Measurements from ENCODE around the gene EEF2KMT.
"Not testable (repeated sequence)": the region's sequence is repeated elsewhere in the genome, so short reads cannot be mapped to it uniquely, and the experiment has no call there.

The EEF2KMT gene

GRCh38 chr16:5084802-5085201 is 12.8 kb downstream of the EEF2KMT start:
- DNase-seq (ENCODE audit: low read depth), result peak; percentile 59

GRCh38 chr16:5084099-5084731 is 13.4 kb downstream of the EEF2KMT start:
- DNase-seq (ENCODE audit: low read depth); H3K4me3 ChIP-seq (ENCODE audit: low read length): not testable (repeated sequence)

More at GRCh38 chr16:5084802-5085201, 12.8 kb downstream of the EEF2KMT start:
- TF ChIP-seq CTCF (IDR thresholded peaks at IDR 0.05; ENCODE audit: insufficient read depth, low read depth, low read length, missing control alignments), result peak; percentile 66
- H3K4me3 ChIP-seq (ENCODE audit: low read length), result not testable (repeated sequence)

- not testable (repeated sequence) for DNase-seq (ENCODE audit: low read depth); H3K4me3 ChIP-seq (ENCODE audit: low read length)
Measured at GRCh38 chr16:5083646-5084045, 13.9 kb downstream of the EEF2KMT start.

- not testable (repeated sequence) for H3K4me3 ChIP-seq (ENCODE audit: low read length); DNase-seq (ENCODE audit: low read depth)
Measured at GRCh38 chr16:5080996-5081395, 16.6 kb downstream of the EEF2KMT start.

GRCh38 chr16:5080461-5080860 is 17.1 kb downstream of the EEF2KMT start:
- not testable (repeated sequence) for DNase-seq (ENCODE audit: low read depth)

GRCh38 chr16:5078626-5079025 is 19.0 kb downstream of the EEF2KMT start:
- no peak for DNase-seq (ENCODE audit: low read depth)

More at GRCh38 chr16:5080461-5080860, 17.1 kb downstream of the EEF2KMT start:
- not testable (repeated sequence) for H3K4me3 ChIP-seq (ENCODE audit: low read length)

GRCh38 chr16:5077304-5077703 is 20.3 kb downstream of the EEF2KMT start:
- no peak for TF ChIP-seq CTCF (IDR thresholded peaks at IDR 0.05; ENCODE audit: insufficient read depth, low read depth, low read length, missing control alignments)
- DNase-seq (ENCODE audit: low read depth), result no peak
- no peak overlapping the region for H3K4me3 ChIP-seq (ENCODE audit: low read length)

More at GRCh38 chr16:5078626-5079025, 19.0 kb downstream of the EEF2KMT start:
- no peak overlapping the region for H3K4me3 ChIP-seq (ENCODE audit: low read length)
- no peak for TF ChIP-seq CTCF (IDR thresholded peaks at IDR 0.05; ENCODE audit: insufficient read depth, low read depth, low read length, missing control alignments)

- no peak for DNase-seq (ENCODE audit: low read depth)
- no peak for TF ChIP-seq CTCF (IDR thresholded peaks at IDR 0.05; ENCODE audit: insufficient read depth, low read depth, low read length, missing control alignments)
- H3K4me3 ChIP-seq (ENCODE audit: low read length), result no peak overlapping the region
Measured at GRCh38 chr16:5075637-5076036, 22.0 kb downstream of the EEF2KMT start.

- not testable (repeated sequence) for DNase-seq (ENCODE audit: low read depth); H3K4me3 ChIP-seq (ENCODE audit: low read length)
Measured at GRCh38 chr16:5073771-5074170, 23.8 kb downstream of the EEF2KMT start.

GRCh38 chr16:5073279-5073629 is 24.3 kb downstream of the EEF2KMT start:
- TF ChIP-seq CTCF (IDR thresholded peaks at IDR 0.05; ENCODE audit: insufficient read depth, low read depth, low read length, missing control alignments), result no peak

More at GRCh38 chr16:5073279-5073629, 24.3 kb downstream of the EEF2KMT start:
- H3K4me3 ChIP-seq (ENCODE audit: low read length), result no peak overlapping the region
- DNase-seq (ENCODE audit: low read depth), result peak; percentile 51
